HepG2 (cell line): ENCODE data around the gene PTGER4. TPM values are rescaled to one million over a fixed set of nuclear protein-coding genes. Genes with fewer than 3 reads are reported as not detected.
"Not testable (repeated sequence)": the region's sequence is repeated elsewhere in the genome, so short reads cannot be mapped to it uniquely, and the experiment has no call there.

Experiments used
- ATAC-seq: fragments of 200-7000 bp; cut with Tn5 transposase; 3 replicates; pipeline ENCODE4 v1.9.1; 2020; ENCODE audit warnings: mild to moderate bottlenecking, moderate library complexity
- BruUV-seq: library from RNA; stranded (reverse); fragments of 400-500 nt; replicated peaks from 2 replicates; lab custom pipeline; 2021; lab: Mats Ljungman, UMichigan
- CTCF ChIA-PET: fragments of 300-600 bp; formaldehyde crosslinking; extraction: SDS; loops from one replicate; lab custom pipeline; 2021; ENCODE audit warnings: low total read pairs, inconsistent platforms, low intra/inter-chr PET ratio; lab: Yijun Ruan, JAX
- POLR2A ChIA-PET: fragments of 350-600 bp; sonication (Branson Sonifier 250); formaldehyde crosslinking; loops from one replicate; lab custom pipeline; 2020; ENCODE audit warnings: antibody characterized with exemption, inconsistent platforms; lab: Yijun Ruan, JAX
- DNase-seq: peaks from one replicate; pipeline ENCODE4 v3.0.0-alpha.2; 2015; ENCODE audit warnings: low spot score
- FAIRE-seq: peaks from 3 replicates; lab custom pipeline; 2011; peaks lifted over from hg19 to GRCh38; lab: Jason Lieb, UNC
- H2AFZ ChIP-seq: one replicate; pipeline ENCODE4 v1.6.1; 2011; ENCODE audit warnings: low read length, inconsistent platforms
- H3K27ac ChIP-seq: fragments of 300-600 bp; 3 replicates; pipeline ENCODE4 v1.8.0; 2011; ENCODE audit warnings: mixed run types, mild to moderate bottlenecking, mixed read lengths, low read length, inconsistent platforms; ENCODE audit not compliant: insufficient read depth; ENCODE audit errors: extremely low read length
- H3K27me3 ChIP-seq, 2 experiments: fragments of 200-600 bp in 1 of 2; 2 replicates in 1 of 2; 3 replicates in 1 of 2; pipeline versions ENCODE4 v1.6.0 to v1.8.0; 2011; ENCODE audit warnings: low read length in 2 of 2, mild to moderate bottlenecking in 2 of 2, moderate library complexity in 2 of 2, inconsistent platforms in 1 of 2; ENCODE audit not compliant: insufficient read depth in 2 of 2, control insufficient read depth in 1 of 2
- H3K36me3 ChIP-seq, 2 experiments: fragments of 200-600 bp in 1 of 2; replicated peaks in 1 of 2; 2 replicates in 1 of 2; 3 replicates in 1 of 2; pipeline versions ENCODE4 v1.5.1 to v1.8.0; 2011; ENCODE audit warnings: low read length in 2 of 2, inconsistent platforms in 1 of 2; ENCODE audit not compliant: insufficient read depth in 2 of 2, control insufficient read depth in 1 of 2
- H3K4me1 ChIP-seq: 2 replicates; pipeline ENCODE4 v1.5.1; 2012; ENCODE audit warnings: low read length, inconsistent platforms; ENCODE audit not compliant: insufficient read depth
- H3K4me2 ChIP-seq: 2 replicates; pipeline ENCODE4 v1.6.0; 2011; ENCODE audit warnings: low read depth, low read length, inconsistent platforms
- H3K4me3 ChIP-seq, 3 experiments: fragments of 200-600 bp in 1 of 3; sonication (generic), shearing (Covaris generic) in 1 of 3; replicated peaks in 1 of 3; 2 replicates each; pipeline ENCODE4 v1.5.1; 2011 to 2016; ENCODE audit warnings: low read length in 3 of 3, inconsistent platforms in 2 of 3, low read depth in 2 of 3, mild to moderate bottlenecking in 2 of 3, control low read depth in 1 of 3, mixed read lengths in 1 of 3; ENCODE audit not compliant: insufficient read depth in 1 of 3
- H3K79me2 ChIP-seq: one replicate; pipeline ENCODE4 v1.6.1; 2011; ENCODE audit warnings: low read length, inconsistent platforms; ENCODE audit not compliant: insufficient read depth
- H3K9ac ChIP-seq: 2 replicates; pipeline ENCODE4 v1.6.0; 2011; ENCODE audit warnings: mild to moderate bottlenecking, low read depth, low read length, inconsistent platforms; ENCODE audit not compliant: insufficient read depth
- H3K9me3 ChIP-seq: 2 replicates; pipeline ENCODE4 v1.5.1; 2012; ENCODE audit warnings: mild to moderate bottlenecking, low read length
- H4K20me1 ChIP-seq: 2 replicates; pipeline ENCODE4 v1.6.0; 2011; ENCODE audit warnings: inconsistent platforms, mild to moderate bottlenecking, low read length, moderate library complexity; ENCODE audit not compliant: insufficient read depth
- HNF1A ChIP-seq, 2 experiments: sonication (generic) in 1 of 2; formaldehyde crosslinking in 1 of 2; IDR thresholded peaks; 2 replicates each; pipeline versions ENCODE4 v1.4.0 to v1.6.1; 2016 to 2020; ENCODE audit warnings: borderline replicate concordance in 1 of 2, low read depth in 1 of 2, mild to moderate bottlenecking in 1 of 2, missing genetic modification reagents in 1 of 2
- HNF4A ChIP-seq: sonication (generic); formaldehyde crosslinking; IDR thresholded peaks from 2 replicates; pipeline ENCODE4 v1.4.0; 2020; ENCODE audit warnings: missing genetic modification reagents
- WGBS: methylation state at CpG from one replicate; pipeline ENCODE4 v1.1.6; 2017; ENCODE audit warnings: low lambda C conversion rate; 5-methylcytosine and 5-hydroxymethylcytosine counted together
- in situ Hi-C: cut with HindIII; loops from 2 replicates; pipeline ENCODE4 v1.10.0; 2017; ENCODE audit warnings: low pct_unique_long_range_greater_than_20kb; ENCODE audit not compliant: extremely low pct_ligation_motif_present
- intact Hi-C: fragments of 100-400 bp; cut with micrococcal nuclease; formaldehyde crosslinking; loops from one replicate; pipeline ENCODE4 v1.10.0; 2022; ENCODE audit not compliant: unreplicated experiment
- polyA plus RNA-seq, 8 experiments: library from polyadenylated mRNA; depleted of rRNA in 3 of 8; stranded (reverse) in 7 of 8; unstranded in 1 of 8; fragments of >200 nt; fragmentation: Illumina TruSeq in 4 of 8; extraction: Trizol in 4 of 8; gene quantifications; 2 replicates each; pipeline versions ENCODE4 v1.2.1 to v1.2.3, GENCODE V29; 2011 to 2016; ENCODE audit warnings: low read depth in 4 of 8, missing spikeins in 1 of 8, mixed read lengths in 1 of 8; ENCODE audit not compliant: insufficient read depth in 1 of 8
- total RNA-seq, 5 experiments: library from RNA; depleted of rRNA; stranded (reverse); fragments of >200 nt; fragmentation: Illumina TruSeq; extraction: Trizol; gene quantifications; 2 replicates each; pipeline ENCODE4 v1.2.3, GENCODE V29; 2016; ENCODE audit warnings: low read depth in 1 of 5

The PTGER4 gene
- total and polyA plus RNA-seq, 2 of the 13 experiments (the other 11 are each of a cell fraction or from before 2014, with no cell fraction given) = 0.01 to 0.11 TPM

- TF ChIP-seq HNF1A (IDR thresholded peaks at IDR 0.05; ENCODE audit: low read depth) (0 out of 2 replicates have a peak, but pooled peaks have one; percentile 38), HNF1A (CRISPR knock-in tag; IDR thresholded peaks at IDR 0.05; ENCODE audit: borderline replicate concordance) (no peak), HNF4A (CRISPR knock-in tag) (peak; percentile 40; the same call in 1 of the 2 replicates)
- TF ChIP-seq, all 625 proteins: peak for 3
These were observed 40.4 kb downstream of the PTGER4 start (continued) for GRCh38 chr5:40720069-40720468.

- H3K9me3 ChIP-seq, in situ Hi-C loops, H3K4me2 ChIP-seq, H3K79me2 ChIP-seq, H2AFZ ChIP-seq, H3K27me3 ChIP-seq, CTCF ChIA-PET, intact Hi-C loops, FAIRE-seq, BruUV-seq, H3K9ac ChIP-seq, ATAC-seq, H3K27ac ChIP-seq, DNase-seq, H3K36me3 ChIP-seq, H4K20me1 ChIP-seq, POLR2A ChIA-PET, H3K4me3 ChIP-seq: not testable (repeated sequence)
- WGBS = 97% methylated on average over 13 of the region's 37 CpGs
- peaks cover 17% of the 10 kb centered on the region for H3K4me1 ChIP-seq
These were observed 42.8 kb downstream of the PTGER4 start for GRCh38 chr5:40722497-40722911.
